ENCODE measurements around the gene CEP192. TPM values are rescaled to one million over a fixed set of nuclear protein-coding genes. Genes with fewer than 3 reads are reported as not detected.

CEP192 gene
- total RNA-seq, 1 experiment from 2014 or later = 24.3 TPM

GRCh38 chr18:13043066-13043465 is 51.9 kb downstream of the CEP192 start:
- H3K36me3 ChIP-seq (ENCODE audit: control insufficient read depth in 1 of 2, insufficient read depth in 2 of 2, low read length in 2 of 2) = peaks cover 3 to 31% of the 10 kb centered on the region in 2 experiments; a peak in 2 of 4 replicates
- TF ChIP-seq YY1 (IDR thresholded peaks at IDR 0.05; ENCODE audit: extremely low read depth, insufficient replicate concordance, low read depth, low read length) (no peak), ZBTB33 (IDR thresholded peaks at IDR 0.05; ENCODE audit: extremely low read depth, insufficient replicate concordance, low read length) (no peak), TCF7L2 (IDR thresholded peaks at IDR 0.05; ENCODE audit: borderline replicate concordance, extremely low read depth, insufficient read depth, insufficient read length) (no peak), EZH2 (IDR thresholded peaks at IDR 0.05) (no peak), SP1 (IDR thresholded peaks at IDR 0.05; ENCODE audit: low read depth) (no peak), SRF (IDR thresholded peaks at IDR 0.05; ENCODE audit: low read depth) (no peak)
- TF ChIP-seq, protein P1, sequence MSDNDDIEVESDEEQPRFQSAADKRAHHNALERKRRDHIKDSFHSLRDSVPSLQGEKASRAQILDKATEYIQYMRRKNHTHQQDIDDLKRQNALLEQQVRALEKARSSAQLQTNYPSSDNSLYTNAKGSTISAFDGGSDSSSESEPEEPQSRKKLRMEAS (IDR thresholded peaks at IDR 0.05) = no peak
- no peak overlapping the region for H3K27ac ChIP-seq (ENCODE audit: low read depth, low read length)
- no peaks in the 10 kb centered on the region for H3K4me1 ChIP-seq (ENCODE audit: control insufficient read depth in 1 of 2, insufficient read depth in 2 of 2, low read length in 2 of 2)
- H3K9me3 ChIP-seq (ENCODE audit: control insufficient read depth in 1 of 2, insufficient read depth in 1 of 2, low read depth in 1 of 2, low read length in 2 of 2) = no peaks in the 10 kb centered on the region
- intact Hi-C loops (cut with micrococcal nuclease) = no loop called here
- no peaks in the 10 kb centered on the region for H4K20me1 ChIP-seq (ENCODE audit: insufficient read depth)
- no peak overlapping the region for H3K4me2 ChIP-seq (ENCODE audit: low read length)
- ATAC-seq (no peak), DNase-seq (ENCODE audit: low read depth, low spot score) (no peak)
- H3K79me2 ChIP-seq (ENCODE audit: insufficient read depth, low read length) = peaks cover 56% of the 10 kb centered on the region
- no peak overlapping the region for H3K9ac ChIP-seq (ENCODE audit: low read length)
- no peaks in the 10 kb centered on the region for H3K9me2 ChIP-seq (ENCODE audit: insufficient read depth)
- H3K4me3 ChIP-seq (replicated peaks in 1 of 2; ENCODE audit: low read depth in 1 of 2, low read length in 2 of 2) = no peak overlapping the region
- no peak overlapping the region for H2AFZ ChIP-seq (ENCODE audit: low read depth, low read length, poor library complexity, severe bottlenecking)
- BruUV-seq (replicated peaks) = no TSS peak
- no peaks in the 10 kb centered on the region for H3K27me3 ChIP-seq (ENCODE audit: insufficient read depth, low read length)
- ChIA-PET CTCF (no interaction called here), POLR2A (no interaction called here), RAD21 (ENCODE audit: low non-redundant PET in 1 of 2, low total read pairs in 2 of 2, uncharacterized antibody in 2 of 2, unreplicated experiment in 2 of 2) (no interaction called here)

DNA sequence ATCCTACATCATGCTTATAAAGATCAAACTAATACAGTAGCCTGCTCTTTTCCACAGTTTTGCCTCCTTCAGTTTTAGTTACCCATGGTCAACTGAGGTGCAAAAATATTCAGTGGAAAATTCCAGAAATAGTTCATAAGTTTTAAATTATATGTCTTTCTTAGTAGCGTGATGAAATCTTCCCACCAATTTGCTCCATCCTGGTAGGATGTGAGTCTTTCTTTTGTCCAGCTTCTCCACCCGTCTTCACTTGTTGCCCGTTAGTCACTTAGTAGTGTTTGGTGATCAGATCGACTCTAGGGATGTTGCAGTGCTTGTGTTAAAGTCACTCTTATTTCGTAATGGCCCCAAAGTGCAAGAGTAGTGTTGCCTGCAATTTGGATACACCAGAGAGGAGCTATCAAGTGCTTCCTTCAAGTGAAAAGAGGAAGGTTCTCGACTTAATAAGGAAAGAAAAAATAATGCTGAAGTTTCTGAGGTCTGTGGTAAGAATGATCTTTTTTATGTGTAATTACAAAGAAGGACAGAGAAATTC is 57.0 kb downstream of the CEP192 start:
- H3K9ac ChIP-seq (ENCODE audit: low read length) = no peak overlapping the region
- no peak overlapping the region for H3K4me3 ChIP-seq (replicated peaks in 1 of 2; ENCODE audit: low read depth in 1 of 2, low read length in 2 of 2)
- no peaks in the 10 kb centered on the region for H3K27me3 ChIP-seq (ENCODE audit: insufficient read depth, low read length)
- no peak overlapping the region for H2AFZ ChIP-seq (ENCODE audit: low read depth, low read length, poor library complexity, severe bottlenecking)
- intact Hi-C loops (cut with micrococcal nuclease) = no loop called here
- no peaks in the 10 kb centered on the region for H3K9me2 ChIP-seq (ENCODE audit: insufficient read depth)
- H3K27ac ChIP-seq (ENCODE audit: low read depth, low read length) = no peak overlapping the region
- TF ChIP-seq CBX3 (IDR thresholded peaks at IDR 0.05; ENCODE audit: low read depth) = no peak
- TF ChIP-seq ZFX (IDR thresholded peaks at IDR 0.05) = no peak
- no peak for TF ChIP-seq FOSL1 (IDR thresholded peaks at IDR 0.05; ENCODE audit: low read depth)
- no peak for TF ChIP-seq SRF (IDR thresholded peaks at IDR 0.05; ENCODE audit: low read depth)
- TF ChIP-seq SIN3A (IDR thresholded peaks at IDR 0.05; ENCODE audit: low read depth) = no peak
- no peak for TF ChIP-seq JUND (IDR thresholded peaks at IDR 0.05)
- no peak for TF ChIP-seq ZBTB33 (IDR thresholded peaks at IDR 0.05; ENCODE audit: extremely low read depth, insufficient replicate concordance, low read length)
- TF ChIP-seq TCF7L2 (IDR thresholded peaks at IDR 0.05; ENCODE audit: borderline replicate concordance, extremely low read depth, insufficient read depth, insufficient read length) = no peak
- ATAC-seq = no peak
- H3K36me3 ChIP-seq (ENCODE audit: control insufficient read depth in 1 of 2, insufficient read depth in 2 of 2, low read length in 2 of 2) = peaks cover 16 to 62% of the 10 kb centered on the region in 2 experiments
- RAD21 ChIA-PET (ENCODE audit: low non-redundant PET in 1 of 2, low total read pairs in 2 of 2, uncharacterized antibody in 2 of 2, unreplicated experiment in 2 of 2) = no interaction called here
- H3K4me1 ChIP-seq (ENCODE audit: control insufficient read depth in 1 of 2, insufficient read depth in 2 of 2, low read length in 2 of 2) = no peaks in the 10 kb centered on the region
- BruUV-seq (replicated peaks) = no TSS peak
- CTCF ChIA-PET = no interaction called here
- no peaks in the 10 kb centered on the region for H3K9me3 ChIP-seq (ENCODE audit: control insufficient read depth in 1 of 2, insufficient read depth in 1 of 2, low read depth in 1 of 2, low read length in 2 of 2)
- DNase-seq (ENCODE audit: low read depth, low spot score) = no peak
- no peak overlapping the region for H3K4me2 ChIP-seq (ENCODE audit: low read length)
- H3K79me2 ChIP-seq (ENCODE audit: insufficient read depth, low read length) = peaks cover 43% of the 10 kb centered on the region
- H4K20me1 ChIP-seq (ENCODE audit: insufficient read depth) = no peaks in the 10 kb centered on the region
- POLR2A ChIA-PET = no interaction called here
